Neural cell (in vitro differentiated cells): ENCODE results near the gene VOPP1. TPM values are rescaled to one million over a fixed set of nuclear protein-coding genes. Genes with fewer than 3 reads are reported as not detected.

ENCODE experiments used
- H2AFZ ChIP-seq: fragments of 200-600, 300-800 bp; sonication (generic), shearing (Covaris generic); 2 replicates; pipeline ENCODE4 v1.6.0; 2014; ENCODE audit warnings: low read depth, mild to moderate bottlenecking, antibody characterized with exemption, low read length, moderate library complexity
- H3F3A ChIP-seq: fragments of 200-600 bp; shearing (Covaris generic); 2 replicates; pipeline ENCODE4 v1.6.1; 2016; ENCODE audit warnings: mild to moderate bottlenecking, moderate library complexity, mixed read lengths, antibody characterized with exemption, low read length; ENCODE audit not compliant: insufficient read depth, poor library complexity, severe bottlenecking
- H3K27ac ChIP-seq: fragments of 200-600, 300-800 bp; sonication (generic), shearing (Covaris generic); 2 replicates; pipeline ENCODE4 v1.5.1; 2014; ENCODE audit warnings: mild to moderate bottlenecking, low read length, moderate library complexity
- H3K27me3 ChIP-seq: fragments of 300-800, 200-600 bp; sonication (generic), shearing (Covaris generic); 2 replicates; pipeline ENCODE4 v1.6.0; 2014; ENCODE audit warnings: mild to moderate bottlenecking, low read depth, low read length, moderate library complexity; ENCODE audit not compliant: insufficient read depth
- H3K36me3 ChIP-seq: fragments of 300-800, 200-600 bp; sonication (generic), shearing (Covaris generic); 2 replicates; pipeline ENCODE4 v1.5.1; 2014; ENCODE audit warnings: mild to moderate bottlenecking, antibody characterized with exemption, low read length, moderate library complexity; ENCODE audit not compliant: insufficient read depth
- H3K4me2 ChIP-seq: fragments of 300-800, 200-600 bp; sonication (generic), shearing (Covaris generic); 2 replicates; pipeline ENCODE4 v1.6.0; 2014; ENCODE audit warnings: mild to moderate bottlenecking, low read length
- H3K4me3 ChIP-seq: fragments of 300-800, 200-600 bp; sonication (generic), shearing (Covaris generic); 2 replicates; pipeline ENCODE4 v1.5.1; 2014; ENCODE audit warnings: mild to moderate bottlenecking, low read length, moderate library complexity
- H3K79me2 ChIP-seq: fragments of 200-600 bp; shearing (Covaris generic); replicated peaks from 2 replicates; pipeline ENCODE4 v1.6.0; 2014; ENCODE audit warnings: mild to moderate bottlenecking, low read length, moderate library complexity; ENCODE audit not compliant: insufficient read depth
- H3K9ac ChIP-seq: fragments of 300-800, 200-600 bp; sonication (generic), shearing (Covaris generic); 2 replicates; pipeline ENCODE4 v1.6.1; 2016; ENCODE audit warnings: mild to moderate bottlenecking, low read length, mixed read lengths
- H3K9me2 ChIP-seq: fragments of 200-600 bp; shearing (Covaris generic); 2 replicates; pipeline ENCODE4 v1.6.1; 2016; ENCODE audit warnings: mild to moderate bottlenecking, low read length, mixed read lengths; ENCODE audit not compliant: insufficient read depth
- H3K9me3 ChIP-seq: fragments of 200-600, 300-800 bp; sonication (generic), shearing (Covaris generic); 2 replicates; pipeline ENCODE4 v1.6.1; 2016; ENCODE audit warnings: mild to moderate bottlenecking, mixed run types, low read length, moderate library complexity, mixed read lengths
- H4K20me1 ChIP-seq: fragments of 200-600 bp; shearing (Covaris generic); 2 replicates; pipeline ENCODE4 v1.6.1; 2016; ENCODE audit warnings: mild to moderate bottlenecking, mixed run types; ENCODE audit not compliant: insufficient read depth
- EP300 ChIP-seq: fragments of 450-650 bp; conservative IDR thresholded peaks from 2 replicates; pipeline ENCODE4 v1.6.1; 2014; ENCODE audit warnings: antibody characterized with exemption, mild to moderate bottlenecking, moderate library complexity; ENCODE audit not compliant: poor library complexity, severe bottlenecking
- EZH2 ChIP-seq: fragments of 200-600, 300-800 bp; shearing (Covaris generic), sonication (generic); IDR thresholded peaks from 2 replicates; pipeline ENCODE4 v1.6.1; 2014; ENCODE audit warnings: antibody characterized with exemption, low read length, borderline replicate concordance, mild to moderate bottlenecking; ENCODE audit not compliant: insufficient read depth, poor library complexity, severe bottlenecking
- MXI1 ChIP-seq: fragments of 450-650 bp; conservative IDR thresholded peaks from 2 replicates; pipeline ENCODE4 v1.6.1; 2014; ENCODE audit warnings: antibody characterized with exemption, mild to moderate bottlenecking; ENCODE audit not compliant: poor library complexity, severe bottlenecking
- POLR2AphosphoS5 ChIP-seq: IDR thresholded peaks from 2 replicates; pipeline ENCODE4 v1.6.1; 2012
- RAD21 ChIP-seq: fragments of 450-650 bp; conservative IDR thresholded peaks from 2 replicates; pipeline ENCODE4 v1.6.1; 2014; ENCODE audit warnings: antibody characterized with exemption, mild to moderate bottlenecking, moderate library complexity
- SMC3 ChIP-seq: fragments of 450-650 bp; conservative IDR thresholded peaks from 2 replicates; pipeline ENCODE4 v1.6.1; 2014; ENCODE audit warnings: antibody characterized with exemption, mild to moderate bottlenecking, moderate library complexity; ENCODE audit not compliant: poor library complexity
- TAF1 ChIP-seq: IDR thresholded peaks from 2 replicates; pipeline ENCODE4 v1.6.1; 2012; ENCODE audit warnings: low read depth
- polyA plus RNA-seq: library from polyadenylated mRNA; depleted of rRNA; stranded (reverse); fragments of >200 nt; gene quantifications from 2 replicates; pipeline ENCODE4 v1.2.3, GENCODE V29; 2014
- TF ChIP-seq, protein P1 (sequence below): fragments of 450-650 bp; IDR thresholded peaks from 2 replicates; pipeline ENCODE4 v1.5.1; 2014; ENCODE audit warnings: antibody characterized with exemption, mild to moderate bottlenecking, moderate library complexity; ENCODE audit not compliant: poor library complexity, severe bottlenecking
- TF ChIP-seq, protein P2 (sequence below): IDR thresholded peaks from 2 replicates; pipeline ENCODE4 v1.6.1; 2012; ENCODE audit warnings: borderline replicate concordance

VOPP1 gene
- polyA plus RNA-seq, 1 donor from 2014 or later, result 85.8 TPM

- Histone ChIP-seq H4K20me1 (no peaks in the 10 kb centered on the region), H3K9ac (no peak overlapping the region), H3K4me3 (peak overlapping the region; percentile 8), H3K9me3 (no peaks in the 10 kb centered on the region), H3K9me2 (no peaks in the 10 kb centered on the region), H3F3A (no peaks in the 10 kb centered on the region), H2AFZ (no peak overlapping the region), H3K4me2 (no peak overlapping the region), H3K27me3 (no peaks in the 10 kb centered on the region), H3K27ac (no peak overlapping the region), H3K79me2 (no peaks in the 10 kb centered on the region), H3K36me3 (no peaks in the 10 kb centered on the region)
- TF ChIP-seq RAD21 (no peak), EP300 (no peak)
- TF ChIP-seq, protein P1, sequence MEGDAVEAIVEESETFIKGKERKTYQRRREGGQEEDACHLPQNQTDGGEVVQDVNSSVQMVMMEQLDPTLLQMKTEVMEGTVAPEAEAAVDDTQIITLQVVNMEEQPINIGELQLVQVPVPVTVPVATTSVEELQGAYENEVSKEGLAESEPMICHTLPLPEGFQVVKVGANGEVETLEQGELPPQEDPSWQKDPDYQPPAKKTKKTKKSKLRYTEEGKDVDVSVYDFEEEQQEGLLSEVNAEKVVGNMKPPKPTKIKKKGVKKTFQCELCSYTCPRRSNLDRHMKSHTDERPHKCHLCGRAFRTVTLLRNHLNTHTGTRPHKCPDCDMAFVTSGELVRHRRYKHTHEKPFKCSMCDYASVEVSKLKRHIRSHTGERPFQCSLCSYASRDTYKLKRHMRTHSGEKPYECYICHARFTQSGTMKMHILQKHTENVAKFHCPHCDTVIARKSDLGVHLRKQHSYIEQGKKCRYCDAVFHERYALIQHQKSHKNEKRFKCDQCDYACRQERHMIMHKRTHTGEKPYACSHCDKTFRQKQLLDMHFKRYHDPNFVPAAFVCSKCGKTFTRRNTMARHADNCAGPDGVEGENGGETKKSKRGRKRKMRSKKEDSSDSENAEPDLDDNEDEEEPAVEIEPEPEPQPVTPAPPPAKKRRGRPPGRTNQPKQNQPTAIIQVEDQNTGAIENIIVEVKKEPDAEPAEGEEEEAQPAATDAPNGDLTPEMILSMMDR, result no peak
These were observed 82.2 kb downstream of the VOPP1 start for GRCh38 chr7:55490099-55490498.

DNA sequence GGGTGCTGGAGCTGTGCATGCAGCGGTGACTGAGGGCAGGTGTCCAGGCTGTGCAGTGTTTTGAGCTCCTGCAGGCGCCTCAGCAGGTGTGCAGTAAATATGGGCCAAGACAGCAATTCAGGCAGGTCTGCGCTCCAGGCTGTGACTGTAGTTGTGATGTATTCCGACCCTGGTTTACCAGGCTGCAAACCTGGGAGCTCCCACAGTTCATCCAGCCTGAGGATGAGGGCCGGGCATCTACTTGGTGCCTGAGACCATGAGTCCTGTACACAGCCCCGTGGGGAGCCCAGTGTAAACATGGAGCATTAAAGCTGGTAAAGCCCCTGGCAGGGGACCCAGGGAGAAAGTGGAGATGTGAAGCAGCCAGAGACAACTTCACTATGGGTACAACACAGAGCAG lies 82.8 kb downstream of the VOPP1 start:
- Histone ChIP-seq H3F3A (no peaks in the 10 kb centered on the region), H3K9me3 (no peaks in the 10 kb centered on the region), H3K27ac (no peak overlapping the region), H3K9ac (no peak overlapping the region), H3K27me3 (no peaks in the 10 kb centered on the region), H3K4me2 (no peak overlapping the region), H3K4me3 (no peak overlapping the region), H3K79me2 (no peaks in the 10 kb centered on the region), H3K36me3 (no peaks in the 10 kb centered on the region), H4K20me1 (no peaks in the 10 kb centered on the region), H3K9me2 (no peaks in the 10 kb centered on the region), H2AFZ (no peak overlapping the region)
- TF ChIP-seq TAF1 (no peak), SMC3 (no peak), MXI1 (no peak), EZH2 (no peak), RAD21 (no peak), EP300 (no peak), POLR2AphosphoS5 (no peak)
- TF ChIP-seq, protein P2, sequence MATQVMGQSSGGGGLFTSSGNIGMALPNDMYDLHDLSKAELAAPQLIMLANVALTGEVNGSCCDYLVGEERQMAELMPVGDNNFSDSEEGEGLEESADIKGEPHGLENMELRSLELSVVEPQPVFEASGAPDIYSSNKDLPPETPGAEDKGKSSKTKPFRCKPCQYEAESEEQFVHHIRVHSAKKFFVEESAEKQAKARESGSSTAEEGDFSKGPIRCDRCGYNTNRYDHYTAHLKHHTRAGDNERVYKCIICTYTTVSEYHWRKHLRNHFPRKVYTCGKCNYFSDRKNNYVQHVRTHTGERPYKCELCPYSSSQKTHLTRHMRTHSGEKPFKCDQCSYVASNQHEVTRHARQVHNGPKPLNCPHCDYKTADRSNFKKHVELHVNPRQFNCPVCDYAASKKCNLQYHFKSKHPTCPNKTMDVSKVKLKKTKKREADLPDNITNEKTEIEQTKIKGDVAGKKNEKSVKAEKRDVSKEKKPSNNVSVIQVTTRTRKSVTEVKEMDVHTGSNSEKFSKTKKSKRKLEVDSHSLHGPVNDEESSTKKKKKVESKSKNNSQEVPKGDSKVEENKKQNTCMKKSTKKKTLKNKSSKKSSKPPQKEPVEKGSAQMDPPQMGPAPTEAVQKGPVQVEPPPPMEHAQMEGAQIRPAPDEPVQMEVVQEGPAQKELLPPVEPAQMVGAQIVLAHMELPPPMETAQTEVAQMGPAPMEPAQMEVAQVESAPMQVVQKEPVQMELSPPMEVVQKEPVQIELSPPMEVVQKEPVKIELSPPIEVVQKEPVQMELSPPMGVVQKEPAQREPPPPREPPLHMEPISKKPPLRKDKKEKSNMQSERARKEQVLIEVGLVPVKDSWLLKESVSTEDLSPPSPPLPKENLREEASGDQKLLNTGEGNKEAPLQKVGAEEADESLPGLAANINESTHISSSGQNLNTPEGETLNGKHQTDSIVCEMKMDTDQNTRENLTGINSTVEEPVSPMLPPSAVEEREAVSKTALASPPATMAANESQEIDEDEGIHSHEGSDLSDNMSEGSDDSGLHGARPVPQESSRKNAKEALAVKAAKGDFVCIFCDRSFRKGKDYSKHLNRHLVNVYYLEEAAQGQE, result no peak

- no peak overlapping the region for H3K9ac ChIP-seq
- H3K27ac ChIP-seq, result no peak overlapping the region
- no peaks in the 10 kb centered on the region for H3K79me2 ChIP-seq
- no peak overlapping the region for H2AFZ ChIP-seq
- no peak overlapping the region for H3K4me3 ChIP-seq
- no peaks in the 10 kb centered on the region for H3F3A ChIP-seq
- TF ChIP-seq MXI1 (no peak), POLR2AphosphoS5 (no peak), SMC3 (no peak), TAF1 (no peak), EZH2 (no peak), EP300 (no peak), RAD21 (no peak)
- TF ChIP-seq, protein P2, result no peak
- TF ChIP-seq, protein P1, result no peak
- no peaks in the 10 kb centered on the region for H4K20me1 ChIP-seq
- H3K9me3 ChIP-seq, result no peaks in the 10 kb centered on the region
- H3K27me3 ChIP-seq, result no peaks in the 10 kb centered on the region
- H3K9me2 ChIP-seq, result no peaks in the 10 kb centered on the region
- no peak overlapping the region for H3K4me2 ChIP-seq
- no peaks in the 10 kb centered on the region for H3K36me3 ChIP-seq
These were observed 83.4 kb downstream of the VOPP1 start for GRCh38 chr7:55488804-55489340.
